GM19455 (cell line): ENCODE results near the gene WDR20.
"Not testable (repeated sequence)": the region's sequence is repeated elsewhere in the genome, so short reads cannot be mapped to it uniquely, and the experiment has no call there.

Source experiments
- ATAC-seq: cut with Tn5 transposase; IDR thresholded peaks from one replicate; pipeline ENCODE4 v1.9.1; 2021; ENCODE audit not compliant: unreplicated experiment

Gene WDR20

GRCh38 chr14:102139286-102140026 is at the start of gene WDR20:
TSS of gene WDR20 (plus strand) at chr14:102139897. CDS start at chr14:102139924, 27 bp downstream.
- ATAC-seq = peak; percentile 89

GRCh38 chr14:102090713-102091112 is 49.0 kb upstream of the WDR20 start:
- ATAC-seq = no peak

GRCh38 chr14:102092806-102093205 is 46.9 kb upstream of the WDR20 start:
- no peak for ATAC-seq

GRCh38 chr14:102094101-102094500 is 45.6 kb upstream of the WDR20 start:
- no peak for ATAC-seq

GRCh38 chr14:102095231-102095870 is 44.3 kb upstream of the WDR20 start:
- no peak for ATAC-seq

- no peak for ATAC-seq
Observed at GRCh38 chr14:102095871-102096568, 43.7 kb upstream of the WDR20 start.

- no peak for ATAC-seq
Observed at GRCh38 chr14:102096569-102097188, 43.0 kb upstream of the WDR20 start.

- no peak for ATAC-seq
Observed at GRCh38 chr14:102097441-102098135, 42.1 kb upstream of the WDR20 start.

GRCh38 chr14:102103062-102103695 is 36.5 kb upstream of the WDR20 start:
- ATAC-seq = no peak

GRCh38 chr14:102105369-102105768 is 34.3 kb upstream of the WDR20 start:
- no peak for ATAC-seq

- ATAC-seq = not testable (repeated sequence)
Observed at GRCh38 chr14:102109332-102109731, 30.4 kb upstream of the WDR20 start.

GRCh38 chr14:102111101-102111500 is 28.6 kb upstream of the WDR20 start:
- no peak for ATAC-seq

GRCh38 chr14:102116361-102117180 is 23.1 kb upstream of the WDR20 start:
- no peak for ATAC-seq

GRCh38 chr14:102117852-102118251 is 21.8 kb upstream of the WDR20 start:
- no peak for ATAC-seq

- ATAC-seq = no peak
Observed at GRCh38 chr14:102120888-102121287, 18.8 kb upstream of the WDR20 start.

GRCh38 chr14:102121567-102121966 is 18.1 kb upstream of the WDR20 start:
- no peak for ATAC-seq

GRCh38 chr14:102124419-102124818 is 15.3 kb upstream of the WDR20 start:
- no peak for ATAC-seq

GRCh38 chr14:102125546-102125945 is 14.2 kb upstream of the WDR20 start:
- ATAC-seq = no peak

GRCh38 chr14:102126807-102127455 is 12.8 kb upstream of the WDR20 start:
- no peak for ATAC-seq
